ENCODE results near the gene BRMS1.
"Not testable (repeated sequence)": the region's sequence is repeated elsewhere in the genome, so short reads cannot be mapped to it uniquely, and the experiment has no call there.

Gene BRMS1

GRCh38 chr11:66344550-66345315 is at the start of gene BRMS1:
Gene BRMS1, minus strand, starts transcription at chr11:66345104. Its CDS starts 2,870 bp downstream, at chr11:66342234.
- peak; percentile 96 for DNase-seq (ENCODE audit: low read depth)

GRCh38 chr11:66393954-66394353 is 49.0 kb upstream of the BRMS1 start:
- no peak for DNase-seq (ENCODE audit: low read depth)

GRCh38 chr11:66391322-66391721 is 46.4 kb upstream of the BRMS1 start:
- DNase-seq (ENCODE audit: low read depth), result no peak

GRCh38 chr11:66388780-66389386 is 44.0 kb upstream of the BRMS1 start:
- DNase-seq (ENCODE audit: low read depth), result peak; percentile 80

GRCh38 chr11:66386171-66387069 is 41.5 kb upstream of the BRMS1 start:
- DNase-seq (ENCODE audit: low read depth), result peak; percentile 85

GRCh38 chr11:66384316-66384715 is 39.4 kb upstream of the BRMS1 start:
- DNase-seq (ENCODE audit: low read depth), result not testable (repeated sequence)

- DNase-seq (ENCODE audit: low read depth), result not testable (repeated sequence)
These were observed 35.4 kb upstream of the BRMS1 start for GRCh38 chr11:66380264-66380663.

- not testable (repeated sequence) for DNase-seq (ENCODE audit: low read depth)
These were observed 28.9 kb upstream of the BRMS1 start for GRCh38 chr11:66373690-66374287.

- no peak for DNase-seq (ENCODE audit: low read depth)
These were observed 28.4 kb upstream of the BRMS1 start for GRCh38 chr11:66373265-66373664.

GRCh38 chr11:66371627-66372415 is 26.9 kb upstream of the BRMS1 start, which contains the start of gene SLC29A2:
Gene SLC29A2, minus strand, starts transcription at chr11:66371760. Its CDS starts 169 bp downstream, at chr11:66371591.
- no peak for DNase-seq (ENCODE audit: low read depth)

- DNase-seq (ENCODE audit: low read depth), result no peak
These were observed 24.4 kb upstream of the BRMS1 start for GRCh38 chr11:66369073-66369894.

- DNase-seq (ENCODE audit: low read depth), result no peak
These were observed 23.6 kb upstream of the BRMS1 start for GRCh38 chr11:66368484-66368883.

- DNase-seq (ENCODE audit: low read depth), result no peak
These were observed 22.8 kb upstream of the BRMS1 start for GRCh38 chr11:66367561-66368312.

GRCh38 chr11:66366844-66367477 is 22.1 kb upstream of the BRMS1 start:
- DNase-seq (ENCODE audit: low read depth), result no peak

GRCh38 chr11:66365711-66366619 is 21.1 kb upstream of the BRMS1 start:
- DNase-seq (ENCODE audit: low read depth), result no peak

- no peak for DNase-seq (ENCODE audit: low read depth)
These were observed 20.3 kb upstream of the BRMS1 start for GRCh38 chr11:66365166-66365565.

- peak; percentile 48 for DNase-seq (ENCODE audit: low read depth)
These were observed 19.1 kb upstream of the BRMS1 start for GRCh38 chr11:66363805-66364535.

All from ELR (cell line).